Measurements from ENCODE around the gene GNA14. TPM values are rescaled to one million over a fixed set of nuclear protein-coding genes. Genes with fewer than 3 reads are reported as not detected.

Gene GNA14
- total and polyA plus RNA-seq, 7 donors = 0.31 to 1.1 (median 0.47) TPM

GRCh38 chr9:77510666-77511065, 137.5 kb downstream of the GNA14 start:
- H3K4me3 ChIP-seq = no peak overlapping the region
- no peak for TF ChIP-seq CTCF (IDR thresholded peaks at IDR 0.05)
- no peak overlapping the region for H3K27ac ChIP-seq
- 28 to 54% (median 30%) methylated on average over 3 of the region's 3 CpGs for WGBS, 3 donors
- no peaks in the 10 kb centered on the region for H3K36me3 ChIP-seq (ENCODE audit: insufficient read depth in 1 of 2, low read depth in 1 of 2)
- DNase-seq = no peak
- H3K9me3 ChIP-seq = no peaks in the 10 kb centered on the region
- no peak for ATAC-seq
- intact Hi-C loops (cut with DNase I) = no loop called here
- peaks cover 0 to 2% (median 0%) of the 10 kb centered on the region in 3 donors for H3K27me3 ChIP-seq (ENCODE audit: insufficient read depth in 3 of 3, low read length in 2 of 3)
- H3K4me1 ChIP-seq = no peaks in the 10 kb centered on the region

- Histone ChIP-seq H3K4me1 (no peaks in the 10 kb centered on the region), H3K27me3 (ENCODE audit: insufficient read depth in 3 of 3, low read length in 2 of 3) (no peaks in the 10 kb centered on the region), H3K27ac (no peak overlapping the region), H3K9me3 (no peaks in the 10 kb centered on the region), H3K4me3 (no peak overlapping the region), H3K36me3 (ENCODE audit: insufficient read depth in 1 of 2, low read depth in 1 of 2) (no peaks in the 10 kb centered on the region)
- no peak for TF ChIP-seq CTCF (IDR thresholded peaks at IDR 0.05)
- WGBS, 3 donors = 88 to 95% (median 93%) methylated on average over 3 of the region's 3 CpGs
- intact Hi-C loops (cut with DNase I) = no loop called here
- no peak for DNase-seq
- ATAC-seq = no peak
Observed at GRCh38 chr9:77508396-77508795, 139.7 kb downstream of the GNA14 start.

DNA sequence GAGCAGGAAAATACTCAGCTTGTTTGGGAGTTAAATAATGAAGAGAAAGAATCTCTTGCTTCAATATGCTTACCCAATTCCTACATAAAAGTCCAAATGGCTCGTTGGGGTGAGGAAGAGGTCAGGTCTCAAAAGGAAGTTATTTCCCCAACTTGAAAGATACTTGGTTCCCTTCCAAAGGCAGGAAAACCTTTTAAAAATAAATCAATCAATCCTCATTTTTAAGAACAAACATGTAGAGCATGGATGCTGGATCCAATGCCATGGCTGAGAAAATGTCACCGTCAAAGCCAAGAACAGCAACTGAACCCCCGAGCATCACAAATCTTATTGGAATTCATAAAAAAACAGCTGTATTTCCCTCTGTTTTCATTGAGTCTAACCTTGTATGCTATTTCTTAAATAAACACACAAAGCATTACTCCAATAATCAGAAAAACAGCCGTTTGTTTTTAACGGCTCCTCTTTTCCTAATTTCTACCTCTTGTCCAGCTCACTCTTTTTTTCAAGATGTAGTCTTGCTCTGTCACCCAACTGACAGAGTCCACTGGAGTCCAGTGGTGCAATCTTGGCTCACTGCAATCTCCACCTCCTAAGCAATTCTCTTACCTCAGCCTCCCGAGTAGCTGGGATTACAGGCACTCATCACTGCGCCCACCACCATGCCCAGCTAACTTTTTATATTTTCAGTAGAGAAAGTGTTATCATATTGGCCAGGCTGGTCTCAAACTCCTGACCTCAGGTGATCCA, 140.7 kb downstream of the GNA14 start:
- no peak for TF ChIP-seq CTCF (IDR thresholded peaks at IDR 0.05)
- Histone ChIP-seq H3K4me3 (no peak overlapping the region), H3K9me3 (no peaks in the 10 kb centered on the region), H3K27me3 (ENCODE audit: insufficient read depth in 3 of 3, low read length in 2 of 3) (no peaks in the 10 kb centered on the region), H3K36me3 (ENCODE audit: insufficient read depth in 1 of 2, low read depth in 1 of 2) (no peaks in the 10 kb centered on the region), H3K4me1 (no peaks in the 10 kb centered on the region), H3K27ac (no peak overlapping the region)
- ATAC-seq = peak in 1 of 4 donors; percentile 54
- intact Hi-C loops (cut with DNase I) = no loop called here
- DNase-seq = no peak
- WGBS, 3 donors = 19 to 25% (median 21%) methylated on average over 7 of the region's 7 CpGs

GRCh38 chr9:77505232-77505631, 142.9 kb downstream of the GNA14 start:
- intact Hi-C loops (cut with DNase I) = no loop called here

More at GRCh38 chr9:77505232-77505631, 142.9 kb downstream of the GNA14 start:
- no peak for TF ChIP-seq CTCF (IDR thresholded peaks at IDR 0.05)
- WGBS, 3 donors = 42 to 51% (median 43%) methylated on average over 5 of the region's 5 CpGs
- Histone ChIP-seq H3K9me3 (no peaks in the 10 kb centered on the region), H3K27me3 (ENCODE audit: insufficient read depth in 3 of 3, low read length in 2 of 3) (no peaks in the 10 kb centered on the region), H3K27ac (no peak overlapping the region), H3K36me3 (ENCODE audit: insufficient read depth in 1 of 2, low read depth in 1 of 2) (no peaks in the 10 kb centered on the region), H3K4me1 (no peaks in the 10 kb centered on the region), H3K4me3 (no peak overlapping the region)
- DNase-seq (no peak), ATAC-seq (no peak)
